IMR-90 (cell line): Measurements from ENCODE around the gene MYPN. TPM values are rescaled to one million over a fixed set of nuclear protein-coding genes. Genes with fewer than 3 reads are reported as not detected.
A peak's percentile ranks its signal among the peaks of the same experiment; 100 is the strongest.

Experiments
- ATAC-seq: fragments of 200-7000 bp; cut with Tn5 transposase; 2 replicates; pipeline ENCODE4 v1.9.1; 2020; ENCODE audit warnings: low read depth, mild to moderate bottlenecking, moderate library complexity
- BruUV-seq: library from RNA; stranded (reverse); fragments of 400-500 nt; replicated peaks from 2 replicates; lab custom pipeline; 2021; lab: Mats Ljungman, UMichigan
- CTCF ChIA-PET: fragments of 300-600 bp; formaldehyde crosslinking; extraction: SDS; loops from one replicate; lab custom pipeline; 2021; ENCODE audit warnings: antibody characterized with exemption; lab: Yijun Ruan, JAX
- POLR2A ChIA-PET: fragments of 300-600 bp; sonication (Branson Sonifier 250); formaldehyde crosslinking; loops from one replicate; lab custom pipeline; 2022; ENCODE audit warnings: antibody characterized with exemption; ENCODE audit not compliant: unreplicated experiment; lab: Charles Lee
- DNase-seq: peaks from one replicate; pipeline ENCODE4 v3.0.0; 2013
- H2AFZ ChIP-seq: replicated peaks from 2 replicates; pipeline ENCODE3; 2013; ENCODE audit warnings: low read length, mild to moderate bottlenecking; ENCODE audit not compliant: poor library complexity
- H2AK5ac ChIP-seq: 2 replicates; pipeline ENCODE4 v1.6.1; 2013; ENCODE audit warnings: low read depth, low read length, inconsistent platforms
- H2AK9ac ChIP-seq: replicated peaks from 2 replicates; pipeline ENCODE3; 2013; ENCODE audit warnings: mild to moderate bottlenecking, low read depth, low read length, moderate library complexity; ENCODE audit not compliant: poor library complexity
- H2BK120ac ChIP-seq: 2 replicates; pipeline ENCODE4 v1.6.1; 2013; ENCODE audit warnings: low read depth, low read length, inconsistent platforms
- H2BK15ac ChIP-seq: 3 replicates; pipeline ENCODE4 v1.6.1; 2013; ENCODE audit warnings: low read depth, low read length, inconsistent platforms
- H2BK20ac ChIP-seq: 2 replicates; pipeline ENCODE4 v1.6.1; 2013; ENCODE audit warnings: low read depth, mild to moderate bottlenecking, inconsistent platforms, low read length, moderate library complexity
- H2BK5ac ChIP-seq: 2 replicates; pipeline ENCODE4 v1.6.1; 2013; ENCODE audit warnings: mild to moderate bottlenecking, low read depth, low read length, inconsistent platforms; ENCODE audit not compliant: poor library complexity, severe bottlenecking
- H3K14ac ChIP-seq: replicated peaks from 2 replicates; pipeline ENCODE4 v1.6.1; 2013; ENCODE audit warnings: low read depth, low read length, inconsistent platforms
- H3K18ac ChIP-seq: 2 replicates; pipeline ENCODE4 v1.6.1; 2013; ENCODE audit warnings: low read depth, low read length, control low read depth
- H3K23ac ChIP-seq: 2 replicates; pipeline ENCODE4 v1.6.1; 2013; ENCODE audit warnings: low read depth, low read length, inconsistent platforms
- H3K27ac ChIP-seq: 2 replicates; pipeline ENCODE4 v1.5.1; 2013; ENCODE audit warnings: mild to moderate bottlenecking, control low read depth, low read length; ENCODE audit not compliant: insufficient read depth
- H3K27me3 ChIP-seq: 2 replicates; pipeline ENCODE4 v1.6.1; 2013; ENCODE audit warnings: low read length; ENCODE audit not compliant: control insufficient read depth, insufficient read depth
- H3K36me3 ChIP-seq: 2 replicates; pipeline ENCODE4 v1.6.1; 2013; ENCODE audit warnings: low read length, mixed read lengths; ENCODE audit not compliant: control insufficient read depth, insufficient read depth
- H3K4ac ChIP-seq: 2 replicates; pipeline ENCODE4 v1.6.1; 2013; ENCODE audit warnings: low read depth, low read length, inconsistent platforms
- H3K4me1 ChIP-seq: 2 replicates; pipeline ENCODE4 v1.6.1; 2013; ENCODE audit warnings: low read length, mixed read lengths; ENCODE audit not compliant: control insufficient read depth, insufficient read depth
- H3K4me2 ChIP-seq: 2 replicates; pipeline ENCODE4 v1.6.1; 2013; ENCODE audit warnings: low read depth, mild to moderate bottlenecking, control low read depth, low read length, moderate library complexity
- H3K4me3 ChIP-seq: 2 replicates; pipeline ENCODE4 v1.5.1; 2013; ENCODE audit warnings: low read depth, mild to moderate bottlenecking, control low read depth, low read length, moderate library complexity; ENCODE audit not compliant: insufficient read depth
- H3K56ac ChIP-seq: 2 replicates; pipeline ENCODE4 v1.6.1; 2013; ENCODE audit warnings: low read length, inconsistent platforms; ENCODE audit not compliant: insufficient read depth; ENCODE audit errors: extremely low read depth
- H3K79me1 ChIP-seq, 2 experiments: 2 replicates each; pipeline ENCODE4 v1.6.1; 2013; ENCODE audit warnings: low read length in 2 of 2, inconsistent platforms in 1 of 2, low read depth in 1 of 2
- H3K9ac ChIP-seq: 2 replicates; pipeline ENCODE4 v1.6.1; 2013; ENCODE audit warnings: low read depth, low read length, control low read depth
- H3K9me1 ChIP-seq: 2 replicates; pipeline ENCODE4 v1.6.1; 2013; ENCODE audit warnings: low read length, inconsistent platforms; ENCODE audit not compliant: insufficient read depth
- H3K9me3 ChIP-seq: 2 replicates; pipeline ENCODE4 v1.6.1; 2013; ENCODE audit warnings: low read length; ENCODE audit not compliant: control insufficient read depth, insufficient read depth
- H4K20me1 ChIP-seq: 2 replicates; pipeline ENCODE4 v1.6.1; 2013; ENCODE audit warnings: low read length, inconsistent platforms; ENCODE audit not compliant: insufficient read depth
- H4K5ac ChIP-seq: 2 replicates; pipeline ENCODE4 v1.6.1; 2013; ENCODE audit warnings: mild to moderate bottlenecking, low read depth, low read length, control low read depth
- H4K8ac ChIP-seq, 2 experiments: 2 replicates each; pipeline ENCODE4 v1.6.1; 2013; ENCODE audit warnings: low read depth in 2 of 2, low read length in 2 of 2, control low read depth in 1 of 2, inconsistent platforms in 1 of 2
- H4K91ac ChIP-seq: 2 replicates; pipeline ENCODE4 v1.6.1; 2013; ENCODE audit warnings: low read depth, low read length, inconsistent platforms; ENCODE audit not compliant: insufficient read depth
- MXI1 ChIP-seq: IDR thresholded peaks from 2 replicates; pipeline ENCODE4 v1.6.1; 2012; ENCODE audit warnings: low read depth, mild to moderate bottlenecking, low read length, moderate library complexity, borderline replicate concordance
- NFE2L2 ChIP-seq: fragments of 150-350 bp; IDR thresholded peaks from 2 replicates; pipeline ENCODE4 v1.6.1; 2016; ENCODE audit warnings: low read depth, mild to moderate bottlenecking, low read length
- USF2 ChIP-seq: fragments of 150-350 bp; IDR thresholded peaks from 2 replicates; pipeline ENCODE4 v1.6.1; 2017; ENCODE audit warnings: mild to moderate bottlenecking, antibody characterized with exemption, low read length, low read depth
- WGBS, 2 experiments: methylation state at CpG; one replicate each; pipeline versions ENCODE4 v1.1.5 to v1.1.7; 2013; ENCODE audit warnings: missing lambda C conversion rate in 2 of 2; ENCODE audit not compliant: insufficient read length in 1 of 2; ENCODE audit errors: extremely low coverage in 2 of 2; 5-methylcytosine and 5-hydroxymethylcytosine counted together
- dilution Hi-C: fragments of 300-500 bp; cut with HindIII; formaldehyde crosslinking; loops from one replicate; pipeline ENCODE4 v1.14.3; 2018; ENCODE audit warnings: low sequenced_read_pairs; ENCODE audit not compliant: unreplicated experiment
- in situ Hi-C: fragments of 300-500 bp; cut with MboI; formaldehyde crosslinking; loops from 3 replicates; pipeline ENCODE4 v1.14.3; 2019; ENCODE audit warnings: low sequenced_read_pairs, inconsistent platforms, mixed read lengths
- intact Hi-C: fragments of 100-400 bp; cut with micrococcal nuclease; formaldehyde crosslinking; loops from 2 replicates; pipeline ENCODE4 v1.10.0; 2022
- polyA plus RNA-seq, 3 experiments: library from polyadenylated mRNA; depleted of rRNA; stranded (reverse); fragments of >200 nt; gene quantifications; 2 replicates each; pipeline ENCODE4 v1.2.3, GENCODE V29; 2012; ENCODE audit warnings: low replicate concordance in 1 of 3
- total RNA-seq: library from RNA; depleted of rRNA; stranded (reverse); fragments of >200 nt; gene quantifications from 2 replicates; pipeline ENCODE4 v1.2.3, GENCODE V29; 2012

Gene MYPN
- total and polyA plus RNA-seq, 2 of the 4 experiments (the other 2 are of a cell fraction) = 7.8 to 13.1 TPM

GRCh38 chr10:68084469-68084868, 24.8 kb upstream of the MYPN start:
- peak overlapping the region; percentile 66 for H4K91ac ChIP-seq
- H2AFZ ChIP-seq = no peak overlapping the region
- H3K9me1 ChIP-seq = no peaks in the 10 kb centered on the region
- no peak overlapping the region for H4K5ac ChIP-seq
- H2BK120ac ChIP-seq = peak overlapping the region; percentile 81; the same call in 1 of the 2 replicates
- no peaks in the 10 kb centered on the region for H3K27me3 ChIP-seq
- H4K8ac ChIP-seq = peak overlapping the region; percentile 27 to 75; a peak in 3 of 4 replicates
- peak overlapping the region; percentile 73; the same call in 1 of the 3 replicates for H2BK15ac ChIP-seq
- intact Hi-C loops = no loop called here
- dilution Hi-C loops = no loop called here
- H2AK5ac ChIP-seq = no peak overlapping the region
- no peak overlapping the region for H3K23ac ChIP-seq
- H3K4me2 ChIP-seq = no peak overlapping the region
- H3K9ac ChIP-seq = peak overlapping the region; percentile 9; the same call in 1 of the 2 replicates
- in situ Hi-C loops = loop anchor here (10.0 kb wide), 1 partner anchor 120 kb away; no protein-coding TSS in a partner anchor
- no CpG with 5 or more reads among the region's 4 CpGs for WGBS, 2 experiments
- H3K27ac ChIP-seq = peak overlapping the region; percentile 42; the same call in 1 of the 2 replicates
- POLR2A ChIA-PET = no interaction called here
- H2AK9ac ChIP-seq = no peak overlapping the region
- H3K79me1 ChIP-seq = peaks cover 7% of the 10 kb centered on the region in 2 experiments; a peak in 3 of 4 replicates
- H4K20me1 ChIP-seq = no peaks in the 10 kb centered on the region
- no peaks in the 10 kb centered on the region for H3K9me3 ChIP-seq
- H3K4ac ChIP-seq = peak overlapping the region; percentile 50
- H3K18ac ChIP-seq = peak overlapping the region; percentile 62; the same call in 1 of the 2 replicates
- no peak overlapping the region for H3K4me3 ChIP-seq
- H2BK20ac ChIP-seq = peak overlapping the region; percentile 90
- peak overlapping the region; percentile 38; the same call in 1 of the 2 replicates for H3K14ac ChIP-seq
- H3K36me3 ChIP-seq = no peaks in the 10 kb centered on the region
- H3K56ac ChIP-seq = no peak overlapping the region
- no peak for DNase-seq
- BruUV-seq = no TSS peak
- H3K4me1 ChIP-seq = peaks cover 13% of the 10 kb centered on the region
- peak overlapping the region; percentile 96 for H2BK5ac ChIP-seq
- CTCF ChIA-PET = interaction anchor here (1.0 to 2.4 kb wide), 2 partner anchors 71 to 128 kb away, joined by 4 to 40 read pairs; no protein-coding TSS in a partner anchor
- ATAC-seq = no peak
- TF ChIP-seq USF2 = no peak
- TF ChIP-seq NFE2L2 = no peak
- TF ChIP-seq MXI1 = no peak
